RPMI7951 (cell line): ENCODE results near the gene DGCR6L. TPM values are rescaled to one million over a fixed set of nuclear protein-coding genes. Genes with fewer than 3 reads are reported as not detected.

Experiments used
- total RNA-seq: library from RNA; depleted of rRNA; stranded (reverse); fragments of >200 nt; shearing (Covaris generic); gene quantifications from 2 replicates; pipeline ENCODE4 v1.2.3, GENCODE V29; 2014; rRNA removed

Gene DGCR6L
- total RNA-seq, 1 experiment from 2014 or later, result 39.7 TPM

Other genes starting within 250 kb of the DGCR6L start
- gene DGCR8, start 239.8 kb downstream of the DGCR6L start, total RNA-seq, result 9.2 and 9.9 TPM in 2 replicates
- gene RANBP1, start 204.0 kb downstream of the DGCR6L start, total RNA-seq, result 528 and 684 TPM in 2 replicates
- 14.7 and 16.2 TPM in 2 replicates for gene TRMT2A, start 202.8 kb downstream of the DGCR6L start, total RNA-seq
- 3.4 TPM in 2 replicates for gene ZDHHC8, start 188.3 kb downstream of the DGCR6L start, total RNA-seq
- gene CCDC188, start 169.0 kb downstream of the DGCR6L start, total RNA-seq, result 0.68 TPM in 1 of 2 replicates, not detected in the other
- gene RTN4R, start 51.7 kb downstream of the DGCR6L start, total RNA-seq, result 0.12 and 0.39 TPM in 2 replicates
- 3.2 and 6.5 TPM in 2 replicates for gene ZNF74, start 74.1 kb upstream of the DGCR6L start, total RNA-seq
- gene SCARF2, start 117.8 kb upstream of the DGCR6L start, total RNA-seq, result 6.0 and 6.1 TPM in 2 replicates
- 7.0 and 7.4 TPM in 2 replicates for gene KLHL22, start 175.7 kb upstream of the DGCR6L start, total RNA-seq
- gene MED15, start 187.6 kb upstream of the DGCR6L start, total RNA-seq, result 19.5 and 26.9 TPM in 2 replicates